ENCODE measurements around the gene EXD3.
"Not testable (repeated sequence)": the region's sequence is repeated elsewhere in the genome, so short reads cannot be mapped to it uniquely, and the experiment has no call there.

EXD3 gene

GRCh38 chr9:137379761-137380161 lies 43.2 kb downstream of the EXD3 start:
- TF ChIP-seq CTCF (IDR thresholded peaks at IDR 0.05; ENCODE audit: insufficient read depth, missing control alignments) = no peak
- DNase-seq (ENCODE audit: insufficient read length, low spot score) (no peak), FAIRE-seq (no peak)

GRCh38 chr9:137378688-137379410 lies 44.1 kb downstream of the EXD3 start:
- FAIRE-seq; DNase-seq (ENCODE audit: insufficient read length, low spot score): not testable (repeated sequence)

GRCh38 chr9:137376386-137376785 lies 46.6 kb downstream of the EXD3 start:
- TF ChIP-seq CTCF (IDR thresholded peaks at IDR 0.05; ENCODE audit: insufficient read depth, missing control alignments) = no peak
- FAIRE-seq = no peak
- DNase-seq (ENCODE audit: insufficient read length, low spot score) = no peak

GRCh38 chr9:137375321-137376058 lies 47.5 kb downstream of the EXD3 start:
- no peak for DNase-seq (ENCODE audit: insufficient read length, low spot score)
- FAIRE-seq = no peak
- TF ChIP-seq CTCF (IDR thresholded peaks at IDR 0.05; ENCODE audit: insufficient read depth, missing control alignments) = no peak

GRCh38 chr9:137374131-137374845 lies 48.7 kb downstream of the EXD3 start:
- TF ChIP-seq CTCF (IDR thresholded peaks at IDR 0.05; ENCODE audit: insufficient read depth, missing control alignments) = no peak
- no peak for FAIRE-seq
- no peak for DNase-seq (ENCODE audit: insufficient read length, low spot score)

GRCh38 chr9:137373611-137373980 lies 49.4 kb downstream of the EXD3 start:
- no peak for TF ChIP-seq CTCF (IDR thresholded peaks at IDR 0.05; ENCODE audit: insufficient read depth, missing control alignments)
- DNase-seq (ENCODE audit: insufficient read length, low spot score) (no peak), FAIRE-seq (no peak)

- DNase-seq (ENCODE audit: insufficient read length, low spot score) (no peak), FAIRE-seq (no peak)
- no peak for TF ChIP-seq CTCF (IDR thresholded peaks at IDR 0.05; ENCODE audit: insufficient read depth, missing control alignments)
These were observed 50.0 kb downstream of the EXD3 start for GRCh38 chr9:137372693-137373610.
